Thoracic aorta (tissue), 2 donors: ENCODE measurements around the gene PTPRN2. TPM values are rescaled to one million over a fixed set of nuclear protein-coding genes. Genes with fewer than 3 reads are reported as not detected.

ENCODE experiments used
- ATAC-seq: fragments of 150-250 bp; one replicate; pipeline ENCODE4 v1.8.0; 2017; ENCODE audit warnings: low read depth; ENCODE audit not compliant: insufficient number of reproducible peaks, low FRiP score
- DNase-seq: peaks from one replicate; pipeline ENCODE4 v3.0.0-alpha.2; 2020; ENCODE audit warnings: low spot score
- H3K27ac ChIP-seq, 2 donors: fragments of 200-600 bp; sonication (generic); 1 replicate in 1 of 2; 2 replicates in 1 of 2; pipeline ENCODE4 v1.5.1; 2016; ENCODE audit warnings: mild to moderate bottlenecking in 2 of 2, moderate library complexity in 2 of 2
- H3K27me3 ChIP-seq: fragments of 200-600 bp; sonication (generic); replicated peaks from 2 replicates; pipeline ENCODE4 v1.6.0; 2016; ENCODE audit warnings: mild to moderate bottlenecking; ENCODE audit not compliant: insufficient read depth
- H3K36me3 ChIP-seq: fragments of 200-600 bp; sonication (generic); one replicate; pipeline ENCODE4 v1.5.1; 2016
- H3K4me1 ChIP-seq, 2 donors: fragments of 200-600 bp; sonication (generic); 1 replicate in 1 of 2; 2 replicates in 1 of 2; pipeline versions ENCODE4 v1.5.1 to v1.6.0; 2016; ENCODE audit warnings: low read depth in 2 of 2, mild to moderate bottlenecking in 1 of 2; ENCODE audit not compliant: control insufficient read depth in 1 of 2
- H3K4me3 ChIP-seq: fragments of 200-600 bp; sonication (generic); 2 replicates; pipeline ENCODE4 v1.5.1; 2016; ENCODE audit warnings: mild to moderate bottlenecking
- H3K9me3 ChIP-seq: fragments of 200-600 bp; sonication (generic); 2 replicates; pipeline ENCODE4 v1.5.1; 2016
- CTCF ChIP-seq: fragments of 200-600 bp; sonication (generic); IDR thresholded peaks from one replicate; pipeline ENCODE4 v1.5.1; 2019; ENCODE audit warnings: antibody characterized with exemption
- total RNA-seq, 2 donors: library from RNA; depleted of rRNA; stranded (reverse); fragments of >200 nt; gene quantifications; one replicate each; pipeline versions ENCODE4 v1.1.0 to v1.2.3, GENCODE V29; 2016

The PTPRN2 gene
- total RNA-seq, 2 donors from 2014 or later: 2.2 to 3.1 TPM

DNA sequence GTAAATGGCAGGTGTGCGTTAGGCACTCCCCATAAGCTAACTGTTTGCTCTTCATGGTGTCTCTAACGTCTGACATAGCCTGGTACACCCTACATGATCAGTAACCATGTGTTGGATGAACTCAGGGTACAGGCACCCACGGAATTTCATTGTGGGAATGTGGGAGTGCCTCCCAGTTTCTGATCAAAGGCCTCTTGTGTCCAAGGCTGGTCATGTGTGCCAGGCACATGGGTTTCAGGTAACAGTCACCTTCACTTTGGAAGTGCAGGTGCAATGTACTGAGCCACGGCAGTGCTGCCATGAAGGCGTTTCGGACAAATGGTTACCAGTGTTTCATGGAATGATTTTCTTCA lies 952.5 kb downstream of the PTPRN2 start:
- Histone ChIP-seq H3K27me3 (no peaks in the 10 kb centered on the region), H3K9me3 (no peaks in the 10 kb centered on the region), H3K4me1 (no peaks in the 10 kb centered on the region), H3K27ac (no peak overlapping the region), H3K4me3 (no peak overlapping the region), H3K36me3 (no peaks in the 10 kb centered on the region)
- TF ChIP-seq CTCF: no peak
- no peak for DNase-seq
- no peak for ATAC-seq

- no peak for DNase-seq
- no peak overlapping the region for H3K4me3 ChIP-seq
- H3K27me3 ChIP-seq: no peaks in the 10 kb centered on the region
- no peak overlapping the region for H3K27ac ChIP-seq
- no peaks in the 10 kb centered on the region for H3K9me3 ChIP-seq
- no peaks in the 10 kb centered on the region for H3K36me3 ChIP-seq
- no peak for ATAC-seq
- TF ChIP-seq CTCF: no peak
- no peaks in the 10 kb centered on the region for H3K4me1 ChIP-seq
These were observed 953.0 kb downstream of the PTPRN2 start for GRCh38 chr7:157634401-157635147.

GRCh38 chr7:157633465-157634185 lies 954.0 kb downstream of the PTPRN2 start:
- no peaks in the 10 kb centered on the region for H3K9me3 ChIP-seq
- no peaks in the 10 kb centered on the region for H3K36me3 ChIP-seq
- TF ChIP-seq CTCF: no peak
- no peaks in the 10 kb centered on the region for H3K27me3 ChIP-seq
- DNase-seq (no peak), ATAC-seq (no peak)
- H3K4me3 ChIP-seq: no peak overlapping the region
- H3K27ac ChIP-seq: no peak overlapping the region
- H3K4me1 ChIP-seq: no peaks in the 10 kb centered on the region

GRCh38 chr7:157630301-157630853 lies 957.2 kb downstream of the PTPRN2 start:
- Histone ChIP-seq H3K9me3 (no peaks in the 10 kb centered on the region), H3K4me3 (no peak overlapping the region), H3K4me1 (no peaks in the 10 kb centered on the region), H3K27ac (no peak overlapping the region), H3K36me3 (no peaks in the 10 kb centered on the region), H3K27me3 (no peaks in the 10 kb centered on the region)
- DNase-seq (no peak), ATAC-seq (no peak)
- TF ChIP-seq CTCF: no peak

DNA sequence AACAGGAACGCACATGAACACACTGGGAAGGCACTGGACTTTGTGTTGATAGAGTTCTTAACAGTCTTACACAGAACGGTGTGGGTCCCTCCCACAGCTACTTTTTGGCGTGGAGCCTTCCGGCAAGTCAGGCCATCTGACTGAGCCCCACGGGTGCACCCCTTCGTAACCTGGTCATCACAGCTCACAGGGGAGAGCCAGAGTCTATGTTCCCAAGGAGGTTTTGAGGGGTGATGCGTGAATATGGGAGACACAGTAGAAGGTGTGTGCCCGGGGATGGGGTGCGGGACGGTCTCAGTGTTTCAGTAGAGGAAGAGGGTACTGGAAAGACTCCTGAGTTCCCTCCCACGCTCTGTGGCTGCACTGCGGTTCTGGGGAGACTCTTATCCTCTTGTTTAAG lies 959.2 kb downstream of the PTPRN2 start:
- ATAC-seq (no peak), DNase-seq (no peak)
- Histone ChIP-seq H3K36me3 (no peaks in the 10 kb centered on the region), H3K27me3 (no peaks in the 10 kb centered on the region), H3K4me1 (no peaks in the 10 kb centered on the region), H3K27ac (no peak overlapping the region), H3K4me3 (no peak overlapping the region), H3K9me3 (no peaks in the 10 kb centered on the region)
- no peak for TF ChIP-seq CTCF
